Right atrium auricular region (tissue), 2 donors: ENCODE measurements around the gene TLCD1. TPM values are rescaled to one million over a fixed set of nuclear protein-coding genes. Genes with fewer than 3 reads are reported as not detected.

Experiments
- DNase-seq: peaks from one replicate; pipeline ENCODE4 v3.0.0-alpha.2; 2019; ENCODE audit warnings: low spot score
- H3K27ac ChIP-seq, 2 donors: fragments of 200-600 bp; sonication (generic); 1 replicate in 1 of 2; 2 replicates in 1 of 2; pipeline ENCODE4 v1.5.1; 2016 to 2019
- H3K27me3 ChIP-seq, 2 donors: fragments of 200-600 bp; sonication (generic); one replicate each; pipeline versions ENCODE4 v1.5.1 to v1.6.0; 2017 to 2019
- H3K36me3 ChIP-seq: fragments of 200-600 bp; sonication (generic); one replicate; pipeline ENCODE4 v1.5.1; 2016
- H3K4me1 ChIP-seq, 2 donors: fragments of 200-600 bp; sonication (generic); one replicate each; pipeline versions ENCODE4 v1.5.1 to v1.6.0; 2017 to 2019
- H3K4me3 ChIP-seq, 2 donors: fragments of 200-600 bp; sonication (generic); 1 replicate in 1 of 2; 2 replicates in 1 of 2; pipeline ENCODE4 v1.5.1; 2017 to 2019; ENCODE audit warnings: mild to moderate bottlenecking in 1 of 2, moderate library complexity in 1 of 2
- H3K9me3 ChIP-seq, 2 donors: fragments of 200-600 bp; sonication (generic); one replicate each; pipeline ENCODE4 v1.5.1; 2019
- CTCF ChIP-seq, 2 donors: fragments of 200-600 bp; sonication (generic); IDR thresholded peaks; one replicate each; pipeline ENCODE4 v1.5.1; 2019; ENCODE audit warnings: antibody characterized with exemption in 2 of 2
- total RNA-seq, 2 donors: library from RNA; depleted of rRNA; stranded (reverse); fragments of >200 nt; gene quantifications; one replicate each; pipeline ENCODE4 v1.1.0, GENCODE V29; 2016

TLCD1 gene
- total RNA-seq, 2 donors from 2014 or later: 1.7 TPM; not detected in 1

- DNase-seq: no peak
- peaks cover 24% of the 10 kb centered on the region for H3K36me3 ChIP-seq
- H3K27ac ChIP-seq: no peak overlapping the region
- no peaks in the 10 kb centered on the region for H3K9me3 ChIP-seq
- H3K4me1 ChIP-seq: peaks cover 0 to under 1% of the 10 kb centered on the region in 2 donors
- no peak for TF ChIP-seq CTCF (IDR thresholded peaks at IDR 0.05)
- H3K27me3 ChIP-seq: no peaks in the 10 kb centered on the region
- H3K4me3 ChIP-seq: no peak overlapping the region
Observed at GRCh38 chr17:28755486-28755885, 29.5 kb upstream of the TLCD1 start.

DNA sequence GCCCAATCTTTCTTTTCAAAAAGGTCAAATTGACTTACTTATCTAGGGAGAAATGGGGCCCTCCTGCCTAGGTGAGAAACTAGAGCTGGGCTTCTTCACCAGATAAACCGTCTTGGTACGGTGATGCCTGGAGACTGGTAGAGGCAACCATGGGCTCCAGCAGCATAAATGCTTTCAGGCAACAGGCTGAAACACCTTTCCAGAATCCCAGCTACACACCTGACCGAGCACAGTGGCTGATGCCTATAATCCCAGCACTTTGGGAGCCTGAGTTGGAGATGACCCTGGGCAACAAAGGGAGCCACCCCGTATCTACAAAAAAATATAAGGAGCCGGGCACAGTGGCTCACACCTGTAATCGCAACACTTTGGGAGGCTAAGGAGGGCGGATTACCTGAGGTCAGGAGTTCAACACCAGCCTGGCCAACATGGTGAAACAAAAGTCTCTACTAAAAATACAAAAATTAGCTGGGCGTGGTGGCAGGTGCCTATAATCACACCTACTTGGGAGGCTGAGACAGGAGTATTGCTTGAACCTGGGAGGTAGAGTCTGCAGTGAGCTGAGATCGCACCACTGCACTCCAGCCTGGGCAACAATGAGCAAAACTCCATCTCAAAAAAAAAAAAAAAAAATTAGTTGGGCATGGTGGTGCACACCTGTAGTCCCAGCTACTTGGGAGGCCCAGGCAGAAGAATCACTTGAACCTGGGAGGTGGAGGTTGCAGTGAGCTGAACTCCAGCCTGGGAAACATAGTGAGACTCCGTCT is 25.8 kb upstream of the TLCD1 start:
- Histone ChIP-seq H3K4me3 (no peak overlapping the region), H3K27me3 (no peaks in the 10 kb centered on the region)
- no peak for TF ChIP-seq CTCF (IDR thresholded peaks at IDR 0.05)

DNA sequence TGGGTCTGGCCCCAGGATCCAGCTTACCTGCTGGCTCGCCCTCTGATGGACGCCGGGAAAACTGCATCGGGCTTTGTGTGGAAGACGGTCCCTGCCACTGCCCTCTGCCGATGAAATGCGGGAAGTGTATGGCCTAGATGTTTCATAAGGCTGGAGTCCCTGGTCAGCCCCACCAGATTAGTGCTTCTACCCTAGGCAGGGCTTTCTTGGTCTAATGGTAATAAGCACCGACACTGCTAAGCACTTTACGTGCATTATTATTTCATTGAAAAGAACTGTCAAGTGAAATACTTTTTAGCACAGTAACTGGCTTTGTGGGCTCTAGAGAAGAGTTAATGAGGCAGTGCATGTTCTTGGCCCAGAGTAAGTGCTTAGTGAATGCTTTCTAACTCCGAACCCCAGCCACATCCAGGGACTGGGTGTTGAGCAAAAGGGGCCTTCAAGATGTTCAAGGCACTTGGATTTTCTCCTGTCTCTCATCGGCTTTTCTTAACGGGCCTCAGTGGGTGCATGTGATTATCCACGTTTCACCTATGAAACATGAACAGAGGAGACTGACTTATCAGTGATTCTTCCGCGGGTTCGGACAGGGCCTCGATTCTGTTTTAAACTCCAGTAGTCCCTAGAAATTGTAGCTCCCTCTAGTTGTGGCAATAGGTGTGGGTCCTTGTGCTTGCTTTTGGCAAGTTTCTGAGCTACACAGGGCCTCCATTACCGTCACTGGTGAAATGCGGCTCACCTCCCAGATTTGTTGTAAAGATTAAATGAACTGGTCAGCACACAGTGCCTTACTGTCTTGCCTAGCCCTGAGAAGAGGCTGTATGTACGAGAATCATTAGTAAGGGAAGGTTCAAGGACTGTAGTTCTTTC is 24.4 kb upstream of the TLCD1 start:
- Histone ChIP-seq H3K27ac (no peak overlapping the region), H3K9me3 (no peaks in the 10 kb centered on the region), H3K4me1 (peaks cover 2 to 32% of the 10 kb centered on the region in 2 donors), H3K27me3 (no peaks in the 10 kb centered on the region), H3K4me3 (no peak overlapping the region), H3K36me3 (peaks cover 11% of the 10 kb centered on the region)
- peak; percentile 99 to 100 for TF ChIP-seq CTCF (IDR thresholded peaks at IDR 0.05)
- DNase-seq: peak; percentile 97

More for the DNA sequence above, 25.8 kb upstream of the TLCD1 start:
- Histone ChIP-seq H3K36me3 (peaks cover 11% of the 10 kb centered on the region), H3K27ac (no peak overlapping the region), H3K4me1 (peaks cover 2 to 18% of the 10 kb centered on the region in 2 donors), H3K9me3 (no peaks in the 10 kb centered on the region)
- no peak for DNase-seq

GRCh38 chr17:28749516-28750177 is 23.6 kb upstream of the TLCD1 start:
- peaks cover 2 to 40% of the 10 kb centered on the region in 2 donors for H3K4me1 ChIP-seq
- H3K27me3 ChIP-seq: no peaks in the 10 kb centered on the region
- no peak for DNase-seq
- no peaks in the 10 kb centered on the region for H3K9me3 ChIP-seq
- no peak overlapping the region for H3K4me3 ChIP-seq
- H3K27ac ChIP-seq: no peak overlapping the region
- peaks cover 11% of the 10 kb centered on the region for H3K36me3 ChIP-seq
- TF ChIP-seq CTCF (IDR thresholded peaks at IDR 0.05): no peak

- Histone ChIP-seq H3K27ac (no peak overlapping the region), H3K4me1 (peaks cover 2 to 46% of the 10 kb centered on the region in 2 donors), H3K36me3 (peaks cover 11% of the 10 kb centered on the region), H3K4me3 (no peak overlapping the region), H3K9me3 (no peaks in the 10 kb centered on the region), H3K27me3 (no peaks in the 10 kb centered on the region)
- TF ChIP-seq CTCF (IDR thresholded peaks at IDR 0.05): no peak
- DNase-seq: no peak
Observed at GRCh38 chr17:28748852-28749515, 23.0 kb upstream of the TLCD1 start.
